Gastroesophageal sphincter (tissue), 3 donors: ENCODE results near the gene MPP4.

Experiments used
- CTCF ChIP-seq, 4 experiments: fragments of 200-600 bp in 2 of 4; fragments of 450-650 bp in 2 of 4; sonication (generic) in 1 of 4; IDR thresholded peaks; one replicate each; pipeline ENCODE4 v1.5.1; 2017 to 2019; ENCODE audit warnings: antibody characterized with exemption in 4 of 4, mild to moderate bottlenecking in 2 of 4, moderate library complexity in 2 of 4
- EP300 ChIP-seq: sonication (generic); formaldehyde crosslinking; IDR thresholded peaks from one replicate; pipeline ENCODE4 v1.6.1; 2017; ENCODE audit warnings: antibody characterized with exemption, mild to moderate bottlenecking
- POLR2A ChIP-seq, 2 donors: fragments of 450-650 bp; IDR thresholded peaks; one replicate each; pipeline ENCODE4 v1.6.1; 2017; ENCODE audit warnings: antibody characterized with exemption in 2 of 2, mild to moderate bottlenecking in 2 of 2, moderate library complexity in 1 of 2
- POLR2AphosphoS5 ChIP-seq: sonication (generic); formaldehyde crosslinking; IDR thresholded peaks from one replicate; pipeline ENCODE4 v1.6.1; 2017; ENCODE audit warnings: antibody characterized with exemption

GRCh38 chr2:201664334-201664733 lies 34.1 kb downstream of the MPP4 start:
- TF ChIP-seq CTCF (IDR thresholded peaks at IDR 0.05): no peak
- TF ChIP-seq POLR2A (IDR thresholded peaks at IDR 0.05): no peak
- no peak for TF ChIP-seq EP300
- TF ChIP-seq POLR2AphosphoS5: no peak
